GM12801 (cell line): ENCODE results near the gene CENPQ.

ENCODE experiments used
- CTCF ChIP-seq: IDR thresholded peaks from one replicate; pipeline ENCODE4 v1.5.1; 2011; ENCODE audit warnings: control low read depth; ENCODE audit not compliant: insufficient read length; ENCODE audit errors: extremely low read depth

CENPQ gene

GRCh38 chr6:49522710-49523593 lies 59.8 kb downstream of the CENPQ start:
- no peak for TF ChIP-seq CTCF

- no peak for TF ChIP-seq CTCF
Observed at GRCh38 chr6:49523901-49524300, 60.7 kb downstream of the CENPQ start.

GRCh38 chr6:49524541-49524940 lies 61.4 kb downstream of the CENPQ start:
- TF ChIP-seq CTCF = no peak

- no peak for TF ChIP-seq CTCF
Observed at GRCh38 chr6:49526598-49526997, 63.4 kb downstream of the CENPQ start.

- no peak for TF ChIP-seq CTCF
Observed at GRCh38 chr6:49527320-49527719, 64.2 kb downstream of the CENPQ start.

- no peak for TF ChIP-seq CTCF
Observed at GRCh38 chr6:49528571-49528970, 65.4 kb downstream of the CENPQ start.

- no peak for TF ChIP-seq CTCF
Observed at GRCh38 chr6:49530141-49530776, 67.1 kb downstream of the CENPQ start.
